ENCODE data around the gene CKS1B.

GRCh38 chr1:155010211-155010918, 35.9 kb downstream of the CKS1B start:
- TF ChIP-seq SIN3A (IDR thresholded peaks at IDR 0.05; ENCODE audit: borderline replicate concordance, insufficient read depth, low read length) = no peak
- TF ChIP-seq POLR2AphosphoS5 (IDR thresholded peaks at IDR 0.05; ENCODE audit: low read depth, low read length) = no peak
- TF ChIP-seq TAF1 (IDR thresholded peaks at IDR 0.05; ENCODE audit: borderline replicate concordance, insufficient read depth, low read length) = no peak
- TF ChIP-seq REST (IDR thresholded peaks at IDR 0.05; ENCODE audit: insufficient read depth in 1 of 2, low read depth in 2 of 2, low read length in 2 of 2) = no peak
